DND-41 (cell line): ENCODE data around the gene ZNRF1.
A peak's percentile ranks its signal among the peaks of the same experiment; 100 is the strongest.

ENCODE experiments used
- ATAC-seq: fragments of 200-7000 bp; cut with Tn5 transposase; 3 replicates; pipeline ENCODE4 v1.9.1; 2021; ENCODE audit warnings: low read depth; ENCODE audit not compliant: insufficient read depth
- DNase-seq: peaks from one replicate; pipeline ENCODE4 v3.0.0-alpha.2; 2020
- H2AFZ ChIP-seq: 2 replicates; pipeline ENCODE4 v1.6.0; 2012; ENCODE audit warnings: low read depth, low read length
- H3K27ac ChIP-seq: 2 replicates; pipeline ENCODE4 v1.5.1; 2012; ENCODE audit warnings: low read length, inconsistent platforms
- H3K27me3 ChIP-seq: fragments of 200-600 bp; sonication (generic); 2 replicates; pipeline ENCODE4 v1.6.0; 2012; ENCODE audit warnings: low read length, mild to moderate bottlenecking, inconsistent platforms; ENCODE audit not compliant: insufficient read depth, poor library complexity
- H3K36me3 ChIP-seq: 2 replicates; pipeline ENCODE4 v1.5.1; 2012; ENCODE audit warnings: low read length, inconsistent platforms; ENCODE audit not compliant: insufficient read depth
- H3K4me1 ChIP-seq: 2 replicates; pipeline ENCODE4 v1.5.1; 2012; ENCODE audit warnings: mild to moderate bottlenecking, low read length; ENCODE audit not compliant: insufficient read depth
- H3K4me2 ChIP-seq: 2 replicates; pipeline ENCODE4 v1.6.0; 2012; ENCODE audit warnings: mild to moderate bottlenecking, moderate library complexity, low read length, inconsistent platforms; ENCODE audit not compliant: insufficient read depth
- H3K4me3 ChIP-seq, 2 experiments: fragments of 200-600 bp in 1 of 2; shearing (Covaris generic) in 1 of 2; 2 replicates each; pipeline ENCODE4 v1.5.1; 2012 to 2016; ENCODE audit warnings: inconsistent platforms in 2 of 2, low read length in 2 of 2, mild to moderate bottlenecking in 2 of 2, low read depth in 1 of 2, moderate library complexity in 1 of 2
- H3K79me2 ChIP-seq: 2 replicates; pipeline ENCODE4 v1.6.0; 2012; ENCODE audit warnings: low read length, inconsistent platforms; ENCODE audit not compliant: insufficient read depth
- H3K9ac ChIP-seq: 2 replicates; pipeline ENCODE4 v1.6.0; 2012; ENCODE audit warnings: low read depth, mild to moderate bottlenecking, inconsistent platforms, low read length, moderate library complexity
- H3K9me3 ChIP-seq: 2 replicates; pipeline ENCODE4 v1.5.1; 2012; ENCODE audit warnings: low read length, moderate library complexity, mild to moderate bottlenecking, inconsistent platforms; ENCODE audit not compliant: insufficient read depth, severe bottlenecking
- H4K20me1 ChIP-seq: 2 replicates; pipeline ENCODE4 v1.6.0; 2012; ENCODE audit warnings: low read length; ENCODE audit not compliant: insufficient read depth
- CTCF ChIP-seq: IDR thresholded peaks from 2 replicates; pipeline ENCODE4 v1.5.1; 2012; ENCODE audit warnings: borderline replicate concordance, low read length, moderate library complexity, mild to moderate bottlenecking; ENCODE audit not compliant: poor library complexity, severe bottlenecking; ENCODE audit errors: extremely low read depth
- EZH2 ChIP-seq: IDR thresholded peaks from 3 replicates; pipeline ENCODE4 v1.6.1; 2012; ENCODE audit warnings: borderline replicate concordance, low read depth, mild to moderate bottlenecking, moderate library complexity, low read length, inconsistent platforms; ENCODE audit not compliant: severe bottlenecking

Gene ZNRF1

GRCh38 chr16:75022567-75022966 is 23.7 kb downstream of the ZNRF1 start:
- H4K20me1 ChIP-seq, result peaks cover 53% of the 10 kb centered on the region
- peaks cover 55% of the 10 kb centered on the region for H3K36me3 ChIP-seq
- H3K27ac ChIP-seq, result peak overlapping the region; percentile 15
- H3K4me1 ChIP-seq, result peaks cover 42% of the 10 kb centered on the region
- H3K9ac ChIP-seq, result no peak overlapping the region
- ATAC-seq (no peak), DNase-seq (no peak)
- peaks cover 96% of the 10 kb centered on the region for H3K79me2 ChIP-seq
- TF ChIP-seq EZH2, result no peak
- TF ChIP-seq CTCF, result no peak
- H2AFZ ChIP-seq, result no peak overlapping the region
- H3K9me3 ChIP-seq, result peaks cover 19% of the 10 kb centered on the region
- no peaks in the 10 kb centered on the region for H3K27me3 ChIP-seq
- H3K4me2 ChIP-seq, result 0 out of 2 replicates have a peak overlapping the region, but pooled peaks have one; percentile 5
- H3K4me3 ChIP-seq, result no peak overlapping the region

GRCh38 chr16:75023009-75023408 is 24.2 kb downstream of the ZNRF1 start:
- Histone ChIP-seq H4K20me1 (peaks cover 54% of the 10 kb centered on the region), H3K27ac (peak overlapping the region; percentile 15), H2AFZ (no peak overlapping the region), H3K79me2 (peaks cover 96% of the 10 kb centered on the region), H3K4me2 (0 out of 2 replicates have a peak overlapping the region, but pooled peaks have one; percentile 5), H3K9me3 (peaks cover 19% of the 10 kb centered on the region), H3K4me3 (no peak overlapping the region), H3K9ac (no peak overlapping the region), H3K36me3 (peaks cover 51% of the 10 kb centered on the region), H3K27me3 (no peaks in the 10 kb centered on the region), H3K4me1 (peaks cover 44% of the 10 kb centered on the region)
- ATAC-seq (no peak), DNase-seq (no peak)
- TF ChIP-seq EZH2, result no peak
- no peak for TF ChIP-seq CTCF

- Histone ChIP-seq H3K4me2 (no peak overlapping the region; the same call in 1 of the 2 replicates), H3K79me2 (peaks cover 96% of the 10 kb centered on the region), H3K27me3 (no peaks in the 10 kb centered on the region), H3K9ac (no peak overlapping the region), H3K27ac (peak overlapping the region; percentile 26), H4K20me1 (peaks cover 60% of the 10 kb centered on the region), H3K9me3 (peaks cover 19% of the 10 kb centered on the region), H3K4me1 (peaks cover 44% of the 10 kb centered on the region), H2AFZ (no peak overlapping the region), H3K36me3 (peaks cover 44% of the 10 kb centered on the region), H3K4me3 (no peak overlapping the region)
- TF ChIP-seq CTCF, result no peak
- no peak for TF ChIP-seq EZH2
- ATAC-seq (peak; percentile 34; the same call in 2 of the 3 replicates), DNase-seq (no peak)
Observed at GRCh38 chr16:75024182-75024581, 25.4 kb downstream of the ZNRF1 start.
